ENCODE data around the gene TCF7L2. TPM values are rescaled to one million over a fixed set of nuclear protein-coding genes. Genes with fewer than 3 reads are reported as not detected.

Gene TCF7L2
- total RNA-seq, 1 experiment from 2014 or later, result 14.8 TPM

- CTCF ChIA-PET, result no interaction called here
- Histone ChIP-seq H3K9me3 (ENCODE audit: insufficient read depth, low read depth) (no peaks in the 10 kb centered on the region), H2AFZ (no peak overlapping the region), H3K4me3 (no peak overlapping the region), H3K4me1 (replicated peaks; ENCODE audit: insufficient read depth) (no peaks in the 10 kb centered on the region), H3K4me2 (no peak overlapping the region), H3K27me3 (ENCODE audit: insufficient read depth, low read depth) (no peaks in the 10 kb centered on the region), H3K27ac (no peak overlapping the region), H3F3A (ENCODE audit: insufficient read depth, low read depth) (no peaks in the 10 kb centered on the region), H4K20me1 (ENCODE audit: insufficient read depth) (no peaks in the 10 kb centered on the region), H3K9me2 (ENCODE audit: insufficient read depth) (no peaks in the 10 kb centered on the region), H3K36me3 (ENCODE audit: low read depth) (no peaks in the 10 kb centered on the region), H3K79me2 (ENCODE audit: low read depth) (no peaks in the 10 kb centered on the region)
- POLR2A ChIA-PET (ENCODE audit: unreplicated experiment), result interaction anchor here (0.5 kb wide), 1 partner anchor 153 kb away, joined by 11 read pairs; the partner anchor contains the start of gene TCF7L2
- no TSS peak for BruUV-seq (replicated peaks)
- intact Hi-C loops (cut with micrococcal nuclease; ENCODE audit: unreplicated experiment), result no loop called here
- TF ChIP-seq EZH2 (IDR thresholded peaks at IDR 0.05; ENCODE audit: low read depth), result no peak
- DNase-seq, result no peak
Measured at GRCh38 chr10:113103131-113103840, 153.2 kb downstream of the TCF7L2 start.

DNA sequence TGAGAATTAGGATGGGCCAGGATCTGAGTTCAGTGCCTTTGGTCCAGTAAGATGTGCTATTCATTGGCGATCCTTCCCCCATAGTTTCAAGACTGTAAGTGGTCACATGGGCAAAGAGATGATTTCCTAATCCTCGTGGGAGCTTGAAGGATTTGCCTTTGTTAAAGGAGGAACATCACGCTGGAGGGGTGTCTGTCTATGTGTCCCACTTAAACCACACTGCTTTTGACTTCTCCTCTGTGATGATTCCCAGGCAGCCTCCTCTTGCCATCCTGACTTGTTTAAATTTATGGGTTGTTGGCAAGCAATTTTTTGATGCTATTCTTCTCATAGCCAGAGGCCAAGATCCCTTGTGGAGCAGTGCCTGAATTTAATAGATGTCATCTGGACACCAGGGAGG, 154.0 kb downstream of the TCF7L2 start:
- TF ChIP-seq, protein P1, sequence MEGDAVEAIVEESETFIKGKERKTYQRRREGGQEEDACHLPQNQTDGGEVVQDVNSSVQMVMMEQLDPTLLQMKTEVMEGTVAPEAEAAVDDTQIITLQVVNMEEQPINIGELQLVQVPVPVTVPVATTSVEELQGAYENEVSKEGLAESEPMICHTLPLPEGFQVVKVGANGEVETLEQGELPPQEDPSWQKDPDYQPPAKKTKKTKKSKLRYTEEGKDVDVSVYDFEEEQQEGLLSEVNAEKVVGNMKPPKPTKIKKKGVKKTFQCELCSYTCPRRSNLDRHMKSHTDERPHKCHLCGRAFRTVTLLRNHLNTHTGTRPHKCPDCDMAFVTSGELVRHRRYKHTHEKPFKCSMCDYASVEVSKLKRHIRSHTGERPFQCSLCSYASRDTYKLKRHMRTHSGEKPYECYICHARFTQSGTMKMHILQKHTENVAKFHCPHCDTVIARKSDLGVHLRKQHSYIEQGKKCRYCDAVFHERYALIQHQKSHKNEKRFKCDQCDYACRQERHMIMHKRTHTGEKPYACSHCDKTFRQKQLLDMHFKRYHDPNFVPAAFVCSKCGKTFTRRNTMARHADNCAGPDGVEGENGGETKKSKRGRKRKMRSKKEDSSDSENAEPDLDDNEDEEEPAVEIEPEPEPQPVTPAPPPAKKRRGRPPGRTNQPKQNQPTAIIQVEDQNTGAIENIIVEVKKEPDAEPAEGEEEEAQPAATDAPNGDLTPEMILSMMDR (conservative IDR thresholded peaks at IDR 0.05), result no peak
- TF ChIP-seq EZH2 (IDR thresholded peaks at IDR 0.05; ENCODE audit: low read depth), result no peak
- H3K36me3 ChIP-seq (ENCODE audit: low read depth), result no peaks in the 10 kb centered on the region
- H3K4me2 ChIP-seq, result no peak overlapping the region
- no peaks in the 10 kb centered on the region for H3K79me2 ChIP-seq (ENCODE audit: low read depth)
- no peak overlapping the region for H3K27ac ChIP-seq
- no peaks in the 10 kb centered on the region for H3K4me1 ChIP-seq (replicated peaks; ENCODE audit: insufficient read depth)
- H3K9me2 ChIP-seq (ENCODE audit: insufficient read depth), result no peaks in the 10 kb centered on the region
- H3F3A ChIP-seq (ENCODE audit: insufficient read depth, low read depth), result no peaks in the 10 kb centered on the region
- no TSS peak for BruUV-seq (replicated peaks)
- intact Hi-C loops (cut with micrococcal nuclease; ENCODE audit: unreplicated experiment), result no loop called here
- no peaks in the 10 kb centered on the region for H4K20me1 ChIP-seq (ENCODE audit: insufficient read depth)
- POLR2A ChIA-PET (ENCODE audit: unreplicated experiment), result no interaction called here
- no peak for DNase-seq
- CTCF ChIA-PET, result no interaction called here
- no peak overlapping the region for H2AFZ ChIP-seq
- H3K4me3 ChIP-seq, result no peak overlapping the region
- H3K9me3 ChIP-seq (ENCODE audit: insufficient read depth, low read depth), result no peaks in the 10 kb centered on the region
- no peaks in the 10 kb centered on the region for H3K27me3 ChIP-seq (ENCODE audit: insufficient read depth, low read depth)

- Histone ChIP-seq H3K4me1 (replicated peaks; ENCODE audit: insufficient read depth) (no peaks in the 10 kb centered on the region), H3K27ac (no peak overlapping the region), H3K9me2 (ENCODE audit: insufficient read depth) (no peaks in the 10 kb centered on the region), H3K36me3 (ENCODE audit: low read depth) (no peaks in the 10 kb centered on the region), H3K4me2 (no peak overlapping the region), H3K27me3 (ENCODE audit: insufficient read depth, low read depth) (no peaks in the 10 kb centered on the region), H3K79me2 (ENCODE audit: low read depth) (no peaks in the 10 kb centered on the region), H3K9me3 (ENCODE audit: insufficient read depth, low read depth) (no peaks in the 10 kb centered on the region), H3K4me3 (no peak overlapping the region), H2AFZ (no peak overlapping the region), H3F3A (ENCODE audit: insufficient read depth, low read depth) (no peaks in the 10 kb centered on the region), H4K20me1 (ENCODE audit: insufficient read depth) (no peaks in the 10 kb centered on the region)
- no peak for TF ChIP-seq EZH2 (IDR thresholded peaks at IDR 0.05; ENCODE audit: low read depth)
- TF ChIP-seq, protein P1 (conservative IDR thresholded peaks at IDR 0.05), result peak; percentile 51; the same call in 1 of the 2 replicates
- DNase-seq, result no peak
- CTCF ChIA-PET, result no interaction called here
- BruUV-seq (replicated peaks), result no TSS peak
- intact Hi-C loops (cut with micrococcal nuclease; ENCODE audit: unreplicated experiment), result no loop called here
- POLR2A ChIA-PET (ENCODE audit: unreplicated experiment), result no interaction called here
Measured at GRCh38 chr10:113108194-113108835, 158.3 kb downstream of the TCF7L2 start.
